ENCODE measurements around the gene TRIM38.

GRCh38 chr6:26016963-26017631 lies 54.5 kb downstream of the TRIM38 start:
- TF ChIP-seq TAF1 (IDR thresholded peaks at IDR 0.05; ENCODE audit: low read depth) (no peak), CTCF (IDR thresholded peaks at IDR 0.05; ENCODE audit: poor library complexity, severe bottlenecking) (no peak), EZH2 (IDR thresholded peaks at IDR 0.05; ENCODE audit: borderline replicate concordance, insufficient read depth, low read length, poor library complexity, severe bottlenecking) (no peak), RAD21 (conservative IDR thresholded peaks at IDR 0.05) (no peak), EP300 (conservative IDR thresholded peaks at IDR 0.05; ENCODE audit: poor library complexity, severe bottlenecking) (no peak), REST (IDR thresholded peaks at IDR 0.05; ENCODE audit: borderline replicate concordance) (no peak), POLR2AphosphoS5 (IDR thresholded peaks at IDR 0.05) (no peak)

Measured in neural cell (in vitro differentiated cells).